Measurements from ENCODE around the gene SLC24A3.

DNA sequence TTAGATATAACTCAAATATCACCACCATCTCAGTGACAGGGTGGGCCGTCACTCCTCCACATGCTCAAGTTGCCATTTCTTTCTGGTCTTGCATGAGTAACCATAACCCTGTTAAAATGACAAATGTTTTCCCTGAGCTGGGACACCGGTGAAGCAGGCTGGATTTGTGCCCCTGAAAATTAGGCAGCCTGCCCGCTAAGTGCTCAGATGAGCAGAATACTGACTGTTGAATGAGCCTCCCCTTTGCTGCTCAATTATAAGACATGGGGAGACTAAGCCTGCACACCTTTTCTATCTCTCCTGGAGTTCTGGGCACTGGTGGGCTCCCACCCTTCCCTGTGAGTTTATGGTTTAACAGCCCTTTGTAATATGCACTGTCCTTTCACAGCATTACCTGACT is 161.8 kb downstream of the SLC24A3 start:
- TF ChIP-seq, protein P1, sequence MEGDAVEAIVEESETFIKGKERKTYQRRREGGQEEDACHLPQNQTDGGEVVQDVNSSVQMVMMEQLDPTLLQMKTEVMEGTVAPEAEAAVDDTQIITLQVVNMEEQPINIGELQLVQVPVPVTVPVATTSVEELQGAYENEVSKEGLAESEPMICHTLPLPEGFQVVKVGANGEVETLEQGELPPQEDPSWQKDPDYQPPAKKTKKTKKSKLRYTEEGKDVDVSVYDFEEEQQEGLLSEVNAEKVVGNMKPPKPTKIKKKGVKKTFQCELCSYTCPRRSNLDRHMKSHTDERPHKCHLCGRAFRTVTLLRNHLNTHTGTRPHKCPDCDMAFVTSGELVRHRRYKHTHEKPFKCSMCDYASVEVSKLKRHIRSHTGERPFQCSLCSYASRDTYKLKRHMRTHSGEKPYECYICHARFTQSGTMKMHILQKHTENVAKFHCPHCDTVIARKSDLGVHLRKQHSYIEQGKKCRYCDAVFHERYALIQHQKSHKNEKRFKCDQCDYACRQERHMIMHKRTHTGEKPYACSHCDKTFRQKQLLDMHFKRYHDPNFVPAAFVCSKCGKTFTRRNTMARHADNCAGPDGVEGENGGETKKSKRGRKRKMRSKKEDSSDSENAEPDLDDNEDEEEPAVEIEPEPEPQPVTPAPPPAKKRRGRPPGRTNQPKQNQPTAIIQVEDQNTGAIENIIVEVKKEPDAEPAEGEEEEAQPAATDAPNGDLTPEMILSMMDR (IDR thresholded peaks at IDR 0.05; ENCODE audit: low read depth, low read length, poor library complexity, severe bottlenecking): no peak
- no peak for TF ChIP-seq EZH2phosphoT487 (IDR thresholded peaks at IDR 0.05; ENCODE audit: borderline replicate concordance, low read length)

Data from DOHH2 (cell line).